ENCODE data around the gene POPDC2.

Gene POPDC2

GRCh38 chr3:119592861-119593260 is 67.5 kb downstream of the POPDC2 start:
- Histone ChIP-seq H3K36me3 (no peaks in the 10 kb centered on the region), H3K4me3 (ENCODE audit: low read depth, low read length) (no peak overlapping the region), H3K4me1 (0 out of 2 replicates have a peak, but pooled peaks cover 4% of the 10 kb centered on the region), H3K27me3 (no peaks in the 10 kb centered on the region), H3K9me3 (no peaks in the 10 kb centered on the region)
- no peak for TF ChIP-seq CTCF (IDR thresholded peaks at IDR 0.05; ENCODE audit: low read depth, low read length)
- DNase-seq: no peak

All from BE2C (cell line).